ENCODE data around the gene OR1D5.
"Not testable (repeated sequence)": the region's sequence is repeated elsewhere in the genome, so short reads cannot be mapped to it uniquely, and the experiment has no call there.

The OR1D5 gene, protein sequence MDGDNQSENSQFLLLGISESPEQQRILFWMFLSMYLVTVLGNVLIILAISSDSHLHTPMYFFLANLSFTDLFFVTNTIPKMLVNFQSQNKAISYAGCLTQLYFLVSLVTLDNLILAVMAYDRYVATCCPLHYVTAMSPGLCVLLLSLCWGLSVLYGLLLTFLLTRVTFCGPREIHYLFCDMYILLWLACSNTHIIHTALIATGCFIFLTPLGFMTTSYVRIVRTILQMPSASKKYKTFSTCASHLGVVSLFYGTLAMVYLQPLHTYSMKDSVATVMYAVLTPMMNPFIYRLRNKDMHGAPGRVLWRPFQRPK

DNA sequence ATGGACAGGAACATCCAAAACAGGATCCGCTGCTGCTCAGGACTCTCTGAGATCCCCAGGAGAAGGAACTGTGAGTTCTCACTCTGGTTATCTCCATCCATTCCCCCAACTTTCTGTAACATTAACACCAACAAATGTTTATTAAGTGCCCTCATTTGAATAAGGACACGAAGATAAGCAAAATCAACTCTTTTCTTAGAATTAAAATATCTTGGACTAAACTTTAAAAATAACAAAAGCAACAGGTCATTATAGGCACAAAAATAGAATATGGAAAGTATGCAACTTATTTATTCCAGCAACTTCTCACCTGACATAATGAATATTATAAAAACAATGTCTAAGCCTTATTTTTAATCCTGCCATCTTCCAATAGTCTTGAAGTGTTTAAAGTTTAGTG, at the start of gene OR1D5:
TSS of gene OR1D5 (minus strand) at position 101 of the 400 bp plus-strand sequence. CDS start at position 101, 0 bp downstream.
- DNase-seq = not testable (repeated sequence)

DNA sequence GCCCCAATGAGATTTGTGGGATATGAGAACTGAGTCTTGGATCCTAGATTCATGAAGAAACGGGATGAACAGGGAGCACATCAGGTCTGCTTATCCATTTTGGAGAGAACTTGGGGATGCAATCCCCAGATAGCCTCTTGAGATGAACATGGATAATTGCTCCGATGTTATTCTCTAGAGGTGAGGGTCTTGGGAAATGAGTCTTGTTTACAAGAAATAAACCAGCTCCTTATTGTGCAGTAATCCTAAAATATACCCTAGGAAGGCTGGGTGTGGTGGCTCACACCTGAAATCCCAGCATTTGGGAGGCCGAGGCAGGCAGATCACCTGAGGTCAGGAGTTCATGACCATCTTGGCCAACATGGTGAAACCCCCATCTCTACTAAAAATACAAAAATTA, 40.9 kb upstream of the OR1D5 start, which contains the start of gene OR1D2:
TSS of gene OR1D2 (minus strand) at position 101 of the 400 bp plus-strand sequence. CDS start 11,426 bp downstream, outside the sequence.
- no peak for DNase-seq

DNA sequence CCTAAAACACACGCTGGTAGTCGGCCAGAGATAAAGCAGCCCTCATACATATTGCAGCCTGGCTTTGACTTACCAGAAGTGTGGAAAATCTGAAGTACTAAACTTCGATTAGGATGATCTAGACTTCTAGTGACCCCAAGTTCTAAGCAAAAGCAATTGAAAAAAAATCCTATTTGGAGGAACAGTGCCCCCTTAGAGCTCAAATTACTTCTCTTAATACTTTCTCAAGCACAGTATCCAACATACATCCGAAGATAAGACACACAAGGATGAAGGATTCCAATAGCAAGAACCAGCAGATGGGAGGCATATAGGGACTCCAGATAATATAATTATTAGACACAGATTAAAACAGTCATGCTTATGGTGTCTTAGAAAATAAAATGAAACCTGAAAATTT, 10.4 kb upstream of the OR1D5 start:
- DNase-seq = not testable (repeated sequence)

DNA sequence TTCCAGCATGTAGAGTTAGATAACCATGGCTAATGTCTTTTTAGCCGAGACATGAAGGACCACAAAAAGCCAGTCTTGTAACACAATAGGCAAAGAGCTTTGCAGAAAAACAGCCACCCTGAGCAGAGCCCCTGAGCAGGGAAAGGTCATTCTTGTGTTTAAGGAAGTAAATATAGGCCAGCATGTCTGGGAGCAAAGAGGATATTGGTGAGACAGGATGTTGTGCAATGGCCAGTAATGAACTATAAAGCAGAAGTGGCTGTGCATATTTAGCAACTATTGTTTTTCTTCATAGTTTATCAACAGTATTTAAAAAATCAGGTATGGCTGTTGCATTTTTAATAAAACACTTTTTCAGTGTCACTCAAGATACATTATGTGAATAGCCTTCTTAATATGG, 1.8 kb upstream of the OR1D5 start:
- DNase-seq = not testable (repeated sequence)

DNA sequence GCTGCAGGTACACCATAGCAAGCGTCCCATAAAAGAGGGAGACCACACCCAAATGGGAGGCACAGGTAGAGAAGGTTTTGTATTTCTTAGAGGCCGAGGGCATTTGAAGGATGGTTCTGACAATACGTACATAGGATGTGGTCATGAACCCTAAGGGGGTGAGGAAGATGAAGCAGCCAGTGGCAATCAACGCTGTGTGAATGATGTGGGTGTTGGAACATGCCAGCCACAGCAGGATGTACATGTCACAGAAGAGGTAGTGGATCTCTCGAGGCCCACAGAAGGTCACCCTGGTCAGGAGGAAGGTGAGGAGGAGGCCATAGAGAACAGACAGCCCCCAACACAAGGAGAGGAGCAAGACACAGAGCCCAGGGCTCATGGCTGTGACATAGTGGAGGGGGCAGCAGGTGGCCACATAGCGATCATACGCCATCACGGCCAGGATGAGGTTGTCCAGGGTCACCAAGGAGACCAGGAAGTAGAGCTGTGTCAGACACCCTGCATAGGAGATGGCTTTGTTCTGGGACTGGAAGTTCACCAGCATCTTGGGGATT, 506 bp downstream of the OR1D5 start:
- DNase-seq = not testable (repeated sequence)

DNA sequence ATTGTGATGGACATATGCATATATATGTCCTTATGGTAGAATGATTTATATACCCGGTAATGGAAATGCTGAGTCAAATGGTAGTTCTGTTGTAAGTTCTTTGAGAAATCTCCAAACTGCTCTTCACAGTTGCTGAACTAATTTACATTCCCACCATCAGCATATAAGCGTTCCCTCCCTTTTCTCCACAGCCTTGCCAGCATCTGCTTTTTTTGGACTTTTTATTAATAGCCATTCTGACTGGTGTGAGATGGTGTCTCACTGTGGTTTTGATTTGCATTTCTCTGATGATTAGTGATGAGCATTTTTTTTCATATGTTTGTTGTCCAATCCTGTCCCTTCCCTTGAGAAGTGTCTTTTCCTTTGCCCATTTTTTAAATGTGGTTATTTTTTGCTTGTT, 8.5 kb downstream of the OR1D5 start:
- DNase-seq = not testable (repeated sequence)

DNA sequence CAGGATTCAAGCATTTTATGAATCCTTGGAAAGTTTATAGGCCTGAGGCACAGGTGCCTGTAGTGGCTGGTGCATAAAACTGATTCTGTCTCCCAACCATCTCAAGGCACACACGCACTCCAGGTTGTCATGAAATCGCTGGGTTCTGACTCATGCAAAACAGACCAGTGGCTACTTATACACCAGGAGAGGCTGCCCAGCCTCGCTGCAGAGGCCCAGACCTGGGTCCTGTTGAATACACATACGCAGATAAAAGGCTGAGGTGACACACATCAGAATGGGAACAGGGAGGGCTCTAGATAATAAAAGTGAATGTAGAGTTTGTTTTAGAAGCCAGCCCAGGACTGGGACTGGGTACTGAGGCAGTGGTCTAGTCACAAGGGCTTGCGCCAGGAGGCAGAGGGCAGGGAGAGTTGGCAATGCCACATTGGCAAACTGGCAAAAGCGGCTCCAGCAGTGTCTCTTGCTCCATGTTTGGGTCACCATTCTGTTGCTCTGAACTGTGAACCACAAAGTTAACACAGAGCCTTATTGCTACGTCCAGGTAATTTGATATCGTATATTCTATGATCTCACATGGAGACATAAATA, 13.6 kb downstream of the OR1D5 start:
- peak; percentile 22 for DNase-seq

DNA sequence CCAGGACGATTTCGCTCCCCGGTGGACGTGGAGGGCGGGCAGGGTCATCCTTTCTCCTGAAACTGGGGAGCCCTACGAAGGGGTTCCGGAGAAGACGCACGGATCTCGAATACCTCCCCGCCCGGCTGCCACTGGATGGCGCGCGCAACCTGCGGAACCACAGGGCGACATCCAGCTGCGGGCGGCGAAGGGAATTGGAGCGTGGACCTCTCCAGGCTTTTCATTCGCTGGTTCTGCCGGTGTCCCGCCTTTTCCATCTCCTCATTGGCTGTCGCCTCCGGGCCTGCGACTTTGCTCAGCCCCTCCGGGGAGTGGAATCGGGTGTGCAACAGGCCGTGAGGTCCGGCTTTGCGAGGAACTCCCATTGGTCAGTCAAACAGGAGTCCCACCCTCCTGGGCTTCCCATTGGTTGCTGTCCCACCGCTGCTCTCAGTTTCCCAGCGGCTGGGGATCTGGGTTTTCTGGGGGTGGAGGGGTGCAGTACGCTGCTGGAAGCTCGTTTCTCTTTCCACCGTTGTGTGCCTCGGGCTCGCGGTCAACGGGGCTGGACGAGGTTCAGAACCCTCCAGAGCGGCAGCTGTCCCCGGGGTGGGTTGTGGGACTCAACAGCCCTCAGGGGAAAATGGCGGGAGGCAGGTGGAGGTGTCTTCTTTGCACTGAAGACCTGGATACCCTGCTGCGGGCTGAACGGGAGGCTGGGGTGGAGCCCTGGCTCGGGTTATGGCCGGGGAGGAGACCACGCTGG, 14.5 kb downstream of the OR1D5 start:
- peak; percentile 99 for DNase-seq

DNA sequence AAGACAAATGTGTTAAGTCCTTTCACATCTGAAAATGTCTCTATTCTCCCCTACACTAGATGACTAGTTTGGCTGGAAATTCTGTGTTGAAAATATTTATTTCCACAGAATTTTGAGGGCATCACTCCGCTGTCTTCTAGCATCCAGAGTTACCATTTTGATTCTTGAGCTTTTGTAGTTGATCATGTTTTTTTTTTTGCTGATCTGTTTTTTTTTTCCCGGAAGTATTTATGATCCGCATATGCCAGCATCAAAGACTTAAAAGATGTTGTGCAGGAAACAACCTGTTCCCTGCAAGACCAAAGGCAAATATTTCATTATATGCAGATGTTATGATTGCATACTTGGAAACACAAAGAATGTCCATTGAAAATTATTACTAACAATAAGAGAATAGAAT, 16.7 kb downstream of the OR1D5 start:
- DNase-seq = no peak

DNA sequence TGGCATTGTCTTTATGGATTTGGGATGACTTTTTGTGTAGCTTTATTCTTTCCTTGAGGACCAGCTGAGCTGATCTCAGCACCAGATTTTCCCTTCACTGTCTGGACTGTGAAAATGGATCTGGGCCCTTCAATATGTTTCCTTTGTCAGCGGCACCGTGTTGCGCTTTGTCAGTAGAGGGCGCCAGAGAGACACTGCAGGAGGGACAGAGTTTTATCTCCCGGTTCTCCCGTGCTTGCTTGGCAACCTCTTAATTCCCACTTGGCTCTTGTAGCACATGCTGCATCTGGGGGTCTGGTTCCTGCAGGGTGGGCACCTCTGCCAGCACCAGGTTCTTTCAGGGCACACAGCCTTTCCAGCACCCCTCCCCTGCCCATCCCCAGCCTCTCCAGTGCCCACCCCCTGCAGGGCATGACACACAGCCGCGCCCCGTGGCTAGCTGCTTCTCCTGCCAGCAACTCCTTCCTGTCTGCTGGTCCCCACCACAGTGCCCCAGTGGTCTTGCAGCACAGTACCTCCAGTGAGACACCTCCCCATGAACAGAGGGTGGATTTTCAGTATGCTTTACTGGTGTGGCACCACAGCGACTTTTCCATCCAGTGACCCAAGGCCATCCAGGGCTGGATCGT, 19.6 kb downstream of the OR1D5 start:
- peak; percentile 31 for DNase-seq

DNA sequence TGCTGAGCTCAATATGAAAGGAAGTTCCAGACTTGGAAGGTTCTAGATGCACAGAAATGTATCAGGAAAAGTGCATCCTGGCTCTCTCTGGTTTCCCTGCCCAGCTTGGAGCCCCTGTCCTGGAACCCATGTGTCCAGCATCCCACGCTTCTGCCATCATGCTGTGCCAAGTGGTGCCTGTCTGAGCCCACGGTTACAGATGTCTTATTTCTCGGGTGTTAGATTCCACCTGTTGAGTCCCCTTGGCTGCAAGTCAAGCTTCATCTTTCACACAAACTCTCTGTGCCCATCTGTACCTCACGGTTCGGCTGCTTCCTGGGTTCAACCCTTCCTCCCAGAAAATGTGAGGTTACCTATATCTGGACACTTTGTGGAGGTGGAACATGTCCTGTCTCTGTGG, 22.5 kb downstream of the OR1D5 start:
- DNase-seq = no peak

DNA sequence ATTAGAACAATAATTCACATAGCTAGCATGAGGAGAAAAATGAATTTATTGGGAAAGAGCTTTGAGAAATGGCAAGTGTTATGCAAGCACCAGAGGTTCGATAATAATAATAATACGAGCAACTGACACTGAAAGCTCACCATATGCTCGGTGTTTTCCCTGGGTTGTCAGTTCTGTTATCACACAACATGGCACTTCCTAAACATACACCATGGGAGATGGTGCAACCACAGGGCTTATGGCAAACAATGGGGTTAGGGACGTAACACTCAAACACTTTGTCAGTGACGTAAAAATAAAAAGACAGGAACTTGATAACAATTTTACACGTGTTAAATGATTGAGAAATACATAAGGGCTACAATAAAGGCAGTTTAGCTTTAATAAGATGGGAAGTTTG, 23.7 kb downstream of the OR1D5 start:
- no peak for DNase-seq

DNA sequence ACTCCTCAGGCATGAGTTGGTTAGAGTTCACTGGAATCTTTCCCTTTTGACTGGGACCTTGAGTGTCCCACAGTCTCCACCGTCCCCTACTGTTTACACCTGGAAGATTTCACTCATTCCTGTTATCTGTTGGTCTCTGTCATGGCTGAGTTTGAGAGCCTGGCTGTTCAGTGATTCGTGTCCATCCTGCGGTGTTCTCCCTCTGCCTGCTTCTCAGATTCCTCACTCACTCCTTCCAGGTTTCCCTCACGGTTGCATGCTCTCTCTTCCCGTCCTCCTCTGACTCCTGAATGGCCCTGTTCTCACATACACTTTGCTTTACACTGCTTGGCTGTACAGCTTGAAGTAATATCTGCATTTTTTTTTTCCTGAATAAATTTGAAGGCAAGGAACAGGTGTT, 24.5 kb downstream of the OR1D5 start:
- no peak for DNase-seq

DNA sequence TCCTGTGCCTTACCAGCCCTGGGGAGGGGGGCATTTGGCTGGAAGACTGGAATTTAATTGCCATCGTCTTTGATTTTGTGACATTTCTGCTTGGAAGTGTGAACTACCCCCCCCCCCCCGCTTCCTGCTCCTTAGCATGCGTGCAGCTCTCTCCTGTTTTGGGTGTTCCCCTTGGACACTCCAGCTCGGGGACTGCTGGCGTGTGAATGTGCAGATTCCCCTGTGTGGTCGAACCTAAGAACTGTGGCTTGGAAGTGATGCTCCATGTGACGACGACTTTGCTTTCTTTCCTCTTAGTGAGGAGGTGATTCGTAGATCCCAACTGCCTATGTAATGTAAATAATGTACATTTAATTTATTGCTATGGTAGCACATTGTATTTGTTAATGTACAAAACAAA, 26.1 kb downstream of the OR1D5 start:
- DNase-seq = no peak

DNA sequence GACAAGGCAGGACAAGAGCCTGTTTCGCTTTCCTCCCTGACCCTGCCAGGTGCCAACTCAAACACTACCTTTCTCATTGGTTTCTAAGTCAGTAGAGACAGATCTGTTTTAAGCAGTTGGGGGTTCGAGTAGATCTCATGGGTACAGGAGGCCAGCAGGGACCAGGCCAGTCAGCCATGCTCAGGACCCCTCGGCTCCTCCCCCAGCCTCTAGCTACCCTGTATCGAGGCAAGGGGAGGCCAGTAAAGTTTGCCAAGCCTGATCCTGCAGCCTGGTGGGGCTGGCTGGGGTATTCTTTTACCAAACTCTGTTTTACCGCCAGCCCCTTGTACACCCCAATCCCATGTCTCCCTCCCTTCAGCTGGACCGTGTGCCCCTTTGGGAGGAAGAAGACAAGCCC, 26.6 kb downstream of the OR1D5 start:
- DNase-seq = no peak

DNA sequence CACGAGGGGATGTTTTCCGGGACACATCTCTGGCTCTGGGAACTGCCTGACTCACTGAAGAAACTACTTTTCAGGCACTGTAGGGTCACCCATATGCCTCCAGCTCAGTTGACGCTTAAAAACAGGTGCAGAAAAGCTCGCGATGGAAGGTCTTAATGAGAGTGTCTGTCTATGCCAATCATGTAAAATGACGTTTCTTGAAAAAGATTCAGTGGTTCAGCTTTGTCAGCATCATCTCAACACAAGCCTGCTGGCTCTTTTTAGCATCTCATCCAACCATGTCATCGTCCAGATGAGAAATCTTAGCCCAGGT, 27.5 kb downstream of the OR1D5 start:
- DNase-seq = no peak

DNA sequence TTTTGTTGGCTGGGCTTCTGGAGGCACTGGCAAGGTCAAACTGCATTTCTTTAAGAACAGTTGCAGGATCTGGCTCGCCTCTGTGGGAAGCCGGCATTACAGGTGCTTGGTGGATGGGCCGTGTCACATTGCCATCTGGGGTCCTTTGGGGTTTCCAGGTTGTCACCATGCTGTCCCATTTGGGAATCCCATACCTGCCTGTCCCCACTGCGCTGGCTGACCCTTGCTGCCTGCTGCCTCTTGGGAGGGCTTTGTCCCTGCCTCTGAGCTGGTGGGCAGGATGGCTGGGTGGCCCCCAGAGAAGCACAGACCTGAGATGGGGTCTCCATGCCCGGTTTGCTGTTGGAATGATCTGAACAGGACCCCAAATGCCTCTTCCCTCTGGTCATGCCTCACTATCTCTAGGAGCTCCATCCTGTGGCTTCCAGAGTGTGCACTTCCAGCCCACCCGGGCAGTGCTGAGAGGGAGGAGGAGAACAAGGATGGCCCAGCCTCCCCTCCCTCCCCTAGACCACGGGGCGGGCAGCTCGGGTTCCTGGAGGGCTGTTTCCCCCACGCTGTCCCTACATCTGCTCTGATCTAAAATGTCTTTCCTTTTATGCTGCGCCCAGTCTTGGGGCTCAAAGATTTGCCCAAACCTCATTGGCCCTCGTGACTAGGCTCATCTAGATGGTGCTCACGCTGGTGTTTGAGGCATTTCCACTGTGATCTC, 28.0 kb downstream of the OR1D5 start:
- no peak for DNase-seq

DNA sequence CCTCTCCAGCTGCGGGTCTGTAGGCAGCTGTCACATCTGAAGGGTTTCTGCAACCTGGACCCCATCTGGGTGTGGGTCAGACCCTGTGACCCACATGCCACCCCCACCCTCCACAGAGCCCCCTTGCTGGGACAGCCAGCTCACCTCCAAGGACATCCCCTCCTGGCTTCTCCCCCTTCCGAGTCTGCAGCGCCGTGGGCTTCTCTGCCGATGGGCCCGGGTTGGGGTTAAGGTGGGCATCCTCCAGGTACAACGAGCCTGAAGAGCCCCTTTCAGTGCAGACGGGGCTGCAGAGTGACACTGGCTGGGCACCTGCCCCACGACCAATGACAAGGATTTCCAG, 28.9 kb downstream of the OR1D5 start:
- no peak for DNase-seq

DNA sequence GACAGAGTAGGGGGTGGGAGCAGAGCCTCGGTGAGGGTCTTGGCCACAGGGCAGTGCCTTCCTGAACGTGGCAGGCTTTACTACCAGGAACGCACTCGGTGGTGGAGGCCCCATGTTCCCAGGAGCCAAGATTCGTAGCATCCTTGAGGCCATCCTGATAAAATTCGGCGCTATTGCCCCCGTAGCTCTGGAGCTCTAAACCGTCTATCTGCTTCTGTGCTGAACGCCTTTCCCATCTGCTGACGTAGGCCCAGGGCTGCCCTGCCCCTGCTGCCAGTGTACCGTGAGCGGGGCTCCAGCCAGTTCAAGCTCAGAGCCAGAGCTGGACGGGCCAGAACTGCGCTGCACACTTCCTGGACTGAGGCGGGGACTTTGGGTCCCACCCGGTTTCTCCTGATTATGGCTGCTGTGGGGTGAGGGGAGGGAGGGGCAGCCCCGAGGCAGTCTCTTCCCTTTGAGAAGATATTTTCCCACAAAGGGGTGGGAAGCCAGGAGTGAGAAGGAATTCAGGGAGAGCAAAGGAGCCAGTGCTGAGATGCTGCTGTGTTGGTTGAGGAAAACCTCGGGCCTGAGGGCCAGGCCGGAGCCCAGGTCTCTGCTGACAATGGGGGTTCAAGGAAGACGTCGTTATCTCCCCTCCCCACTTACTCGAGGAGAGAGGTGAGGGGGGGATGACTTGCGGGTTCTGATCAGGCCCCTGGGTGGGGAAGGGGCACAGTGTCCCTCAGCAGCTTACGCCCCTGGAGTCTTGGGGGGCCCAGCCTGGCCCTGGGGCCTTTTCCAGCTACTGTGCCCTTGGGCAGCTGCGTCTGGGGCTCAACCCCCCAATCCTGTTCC, 29.4 kb downstream of the OR1D5 start:
- DNase-seq = no peak

DNA sequence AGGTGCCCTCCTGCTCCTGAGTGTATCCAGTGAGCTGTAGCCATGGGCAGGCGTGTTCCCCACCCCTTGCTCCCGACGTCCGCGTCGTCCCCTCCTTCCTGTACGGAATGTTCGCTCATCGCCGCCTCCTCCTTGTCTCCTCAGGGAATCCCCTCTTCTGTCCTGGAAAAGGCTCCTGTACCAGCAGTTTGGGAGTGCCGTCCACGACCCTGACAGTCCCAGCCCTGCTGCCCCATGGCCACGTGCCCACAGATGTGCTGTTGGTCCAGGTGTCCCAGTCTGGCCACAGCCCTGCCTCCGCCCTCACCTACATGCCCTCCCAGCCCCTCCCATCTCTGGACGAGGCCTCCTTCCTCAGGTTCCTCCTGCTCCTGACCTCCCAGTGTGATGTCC, 30.2 kb downstream of the OR1D5 start:
- DNase-seq = no peak

Measured in NCI-H146 (cell line).